Spleen (tissue), 7 donors: Measurements from ENCODE around the gene SYNPO.

Experiments used
- CTCF ChIP-seq, 11 experiments: fragments of 200-600 bp in 7 of 11; fragments of 450-650 bp in 4 of 11; sonication (generic) in 4 of 11; IDR thresholded peaks in 8 of 11; conservative IDR thresholded peaks in 3 of 11; 1 replicate in 7 of 11; 2 replicates in 4 of 11; pipeline versions ENCODE4 v1.4.0 to v1.8.0; 2016 to 2021; ENCODE audit warnings: antibody characterized with exemption in 11 of 11, inconsistent platforms in 4 of 11, mild to moderate bottlenecking in 1 of 11
- POLR2A ChIP-seq, 3 donors: fragments of 450-650 bp; IDR thresholded peaks; one replicate each; pipeline ENCODE4 v1.5.1; 2017; ENCODE audit warnings: antibody characterized with exemption in 3 of 3, mild to moderate bottlenecking in 1 of 3
- donor health status: DM: no; HTN: no; CAD: no; lungs with moderate emphysema.
- donor health status: DM: no; HTN: no; CAD: no.
- donor health status: DM: no; HTN: no; CAD: no.

- TF ChIP-seq CTCF (IDR thresholded peaks at IDR 0.05 in 8 of 11, conservative IDR thresholded peaks at IDR 0.05 in 3 of 11), result no peak
- TF ChIP-seq POLR2A (IDR thresholded peaks at IDR 0.05), result no peak
These were observed 33.4 kb upstream of the SYNPO start for GRCh38 chr5:150607105-150607504.
